K562 (cell line): ENCODE results near the gene DBNDD1. TPM values are rescaled to one million over a fixed set of nuclear protein-coding genes. Genes with fewer than 3 reads are reported as not detected.

Source experiments
- HDAC3 ChIP-seq: fragments of 450-650 bp; IDR thresholded peaks from 2 replicates; pipeline ENCODE4 v1.6.1; 2018; ENCODE audit warnings: borderline replicate concordance, mild to moderate bottlenecking, moderate library complexity; ENCODE audit not compliant: partially characterized antibody
- RCOR1 ChIP-seq, 2 experiments: IDR thresholded peaks; 2 replicates each; pipeline ENCODE4 v1.6.1; 2012; ENCODE audit warnings: low read depth in 2 of 2, low read length in 2 of 2, borderline replicate concordance in 1 of 2, improper control_type of control experiment in 1 of 2
- WHSC1 ChIP-seq: IDR thresholded peaks from one replicate; pipeline ENCODE4 v1.6.1; 2012; ENCODE audit warnings: low read length, control low read depth, inconsistent platforms
- ZKSCAN1 ChIP-seq: fragments of 150-350 bp; IDR thresholded peaks from 2 replicates; pipeline ENCODE4 v1.6.1; 2016; ENCODE audit warnings: low read depth, low read length
- ZNF41 ChIP-seq: fragments of 250-450 bp; sonication (Bioruptor Pico); conservative IDR thresholded peaks from 2 replicates; pipeline ENCODE4 v1.4.0; 2020; ENCODE audit warnings: mild to moderate bottlenecking
- ZNF583 ChIP-seq: fragments of 250-450 bp; sonication (Bioruptor Pico); IDR thresholded peaks from 2 replicates; pipeline ENCODE4 v1.4.0; 2020
- ZNF77 ChIP-seq: fragments of 250-450 bp; sonication (Bioruptor Pico); IDR thresholded peaks from 2 replicates; pipeline ENCODE4 v1.5.0; 2020
- polyA plus RNA-seq, 8 experiments: library from polyadenylated mRNA; depleted of rRNA in 4 of 8; stranded (reverse) in 5 of 8; unstranded in 3 of 8; fragments of >200 nt; fragmentation: Nextera tagmentation in 2 of 8; fragmentation: Illumina TruSeq in 1 of 8; extraction: Ambion mirVana in 2 of 8; extraction: Trizol in 1 of 8; gene quantifications; 2 replicates each; pipeline versions ENCODE4 v1.2.1 to v1.2.3, GENCODE V29; 2011 to 2014; ENCODE audit warnings: inconsistent platforms in 1 of 8, missing spikeins in 1 of 8
- total RNA-seq, 7 experiments: library from RNA; depleted of rRNA in 6 of 7; stranded (reverse); fragments of >200 nt in 6 of 7; fragmentation: Illumina TruSeq in 2 of 7; extraction: Trizol in 2 of 7; gene quantifications; 2 replicates each; pipeline versions ENCODE4 v1.2.1 to v1.2.3, GENCODE V29; 2011 to 2021; ENCODE audit warnings: low replicate concordance in 1 of 7
- TF ChIP-seq, protein P1 (sequence below), 2 experiments: fragments of 450-650 bp; formaldehyde crosslinking in 1 of 2; IDR thresholded peaks; 2 replicates each; pipeline versions ENCODE4 v1.4.0 to v1.6.1; 2014 to 2020; ENCODE audit warnings: mild to moderate bottlenecking in 2 of 2, borderline replicate concordance in 1 of 2, low read depth in 1 of 2
- TF ChIP-seq, protein P2 (sequence below): sonication (generic); formaldehyde crosslinking; IDR thresholded peaks from 2 replicates; pipeline ENCODE4 v1.8.1; 2023; ENCODE audit warnings: missing genetic modification reagents, mild to moderate bottlenecking, borderline replicate concordance
- TF ChIP-seq, protein P3 (sequence below): fragments of 250-450 bp; sonication (Bioruptor Pico); IDR thresholded peaks from 2 replicates; pipeline ENCODE4 v1.4.0; 2020

The DBNDD1 gene
- total and polyA plus RNA-seq, 9 of the 15 experiments (the other 6 are each of a cell fraction or from before 2014, with no cell fraction given), result 0.55 to 13.0 (median 5.8) TPM

DNA sequence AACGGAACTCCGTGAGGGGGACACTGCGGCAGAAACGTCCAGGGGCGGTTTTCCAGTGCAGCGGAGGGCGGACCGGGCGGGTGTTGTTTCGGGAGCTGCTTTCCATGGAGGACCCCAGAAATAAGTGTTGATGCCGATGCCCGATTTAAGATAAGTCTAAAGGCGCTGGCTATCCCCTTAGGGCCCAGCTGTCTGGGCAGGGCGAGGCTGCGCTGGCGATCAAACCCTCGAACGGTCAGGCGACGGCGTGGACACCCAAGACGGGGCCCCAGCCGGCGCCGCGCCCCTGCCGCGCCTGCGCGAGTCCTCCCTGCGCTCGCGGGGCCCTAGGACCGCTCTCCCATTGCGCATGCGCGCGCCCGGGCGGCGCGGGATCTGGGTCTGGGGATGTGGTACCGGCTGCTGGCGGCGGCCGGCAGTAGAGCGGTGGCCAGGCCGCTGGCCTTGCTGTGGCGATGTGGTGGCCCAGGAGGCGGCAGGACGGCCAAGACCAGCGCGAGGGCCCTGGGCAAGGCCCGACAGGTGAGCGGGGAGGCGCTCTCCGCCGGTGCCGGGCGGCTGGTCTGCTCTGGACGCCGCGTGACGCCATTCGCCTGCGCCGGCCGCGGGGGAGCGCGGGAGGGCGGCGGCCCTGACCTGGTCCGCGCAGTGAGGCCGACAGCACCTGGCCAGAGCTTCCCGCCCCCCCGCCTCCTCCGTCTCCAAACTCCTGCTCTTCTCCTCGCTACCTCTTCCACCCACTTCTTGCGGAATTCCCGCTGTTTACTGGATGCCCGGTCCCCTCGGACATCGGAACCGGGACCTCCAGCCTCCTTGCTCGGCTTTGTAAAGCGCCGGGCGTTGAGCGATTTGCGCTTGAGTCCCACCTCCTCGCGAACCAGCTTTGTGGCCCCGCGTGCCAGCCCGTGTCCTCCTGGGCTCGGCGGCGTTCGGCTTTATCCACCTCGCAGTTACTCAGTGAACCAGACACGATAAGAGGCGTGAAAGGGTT, 46.7 kb downstream of the DBNDD1 start (continued):
- TF ChIP-seq, protein P1, sequence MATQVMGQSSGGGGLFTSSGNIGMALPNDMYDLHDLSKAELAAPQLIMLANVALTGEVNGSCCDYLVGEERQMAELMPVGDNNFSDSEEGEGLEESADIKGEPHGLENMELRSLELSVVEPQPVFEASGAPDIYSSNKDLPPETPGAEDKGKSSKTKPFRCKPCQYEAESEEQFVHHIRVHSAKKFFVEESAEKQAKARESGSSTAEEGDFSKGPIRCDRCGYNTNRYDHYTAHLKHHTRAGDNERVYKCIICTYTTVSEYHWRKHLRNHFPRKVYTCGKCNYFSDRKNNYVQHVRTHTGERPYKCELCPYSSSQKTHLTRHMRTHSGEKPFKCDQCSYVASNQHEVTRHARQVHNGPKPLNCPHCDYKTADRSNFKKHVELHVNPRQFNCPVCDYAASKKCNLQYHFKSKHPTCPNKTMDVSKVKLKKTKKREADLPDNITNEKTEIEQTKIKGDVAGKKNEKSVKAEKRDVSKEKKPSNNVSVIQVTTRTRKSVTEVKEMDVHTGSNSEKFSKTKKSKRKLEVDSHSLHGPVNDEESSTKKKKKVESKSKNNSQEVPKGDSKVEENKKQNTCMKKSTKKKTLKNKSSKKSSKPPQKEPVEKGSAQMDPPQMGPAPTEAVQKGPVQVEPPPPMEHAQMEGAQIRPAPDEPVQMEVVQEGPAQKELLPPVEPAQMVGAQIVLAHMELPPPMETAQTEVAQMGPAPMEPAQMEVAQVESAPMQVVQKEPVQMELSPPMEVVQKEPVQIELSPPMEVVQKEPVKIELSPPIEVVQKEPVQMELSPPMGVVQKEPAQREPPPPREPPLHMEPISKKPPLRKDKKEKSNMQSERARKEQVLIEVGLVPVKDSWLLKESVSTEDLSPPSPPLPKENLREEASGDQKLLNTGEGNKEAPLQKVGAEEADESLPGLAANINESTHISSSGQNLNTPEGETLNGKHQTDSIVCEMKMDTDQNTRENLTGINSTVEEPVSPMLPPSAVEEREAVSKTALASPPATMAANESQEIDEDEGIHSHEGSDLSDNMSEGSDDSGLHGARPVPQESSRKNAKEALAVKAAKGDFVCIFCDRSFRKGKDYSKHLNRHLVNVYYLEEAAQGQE (IDR thresholded peaks at IDR 0.05; ENCODE audit: borderline replicate concordance), result peak; percentile 87
- TF ChIP-seq, protein P1 (CRISPR knock-in tag; IDR thresholded peaks at IDR 0.05; ENCODE audit: low read depth), result peak; percentile 75; the same call in 1 of the 2 replicates
- TF ChIP-seq, protein P2, sequence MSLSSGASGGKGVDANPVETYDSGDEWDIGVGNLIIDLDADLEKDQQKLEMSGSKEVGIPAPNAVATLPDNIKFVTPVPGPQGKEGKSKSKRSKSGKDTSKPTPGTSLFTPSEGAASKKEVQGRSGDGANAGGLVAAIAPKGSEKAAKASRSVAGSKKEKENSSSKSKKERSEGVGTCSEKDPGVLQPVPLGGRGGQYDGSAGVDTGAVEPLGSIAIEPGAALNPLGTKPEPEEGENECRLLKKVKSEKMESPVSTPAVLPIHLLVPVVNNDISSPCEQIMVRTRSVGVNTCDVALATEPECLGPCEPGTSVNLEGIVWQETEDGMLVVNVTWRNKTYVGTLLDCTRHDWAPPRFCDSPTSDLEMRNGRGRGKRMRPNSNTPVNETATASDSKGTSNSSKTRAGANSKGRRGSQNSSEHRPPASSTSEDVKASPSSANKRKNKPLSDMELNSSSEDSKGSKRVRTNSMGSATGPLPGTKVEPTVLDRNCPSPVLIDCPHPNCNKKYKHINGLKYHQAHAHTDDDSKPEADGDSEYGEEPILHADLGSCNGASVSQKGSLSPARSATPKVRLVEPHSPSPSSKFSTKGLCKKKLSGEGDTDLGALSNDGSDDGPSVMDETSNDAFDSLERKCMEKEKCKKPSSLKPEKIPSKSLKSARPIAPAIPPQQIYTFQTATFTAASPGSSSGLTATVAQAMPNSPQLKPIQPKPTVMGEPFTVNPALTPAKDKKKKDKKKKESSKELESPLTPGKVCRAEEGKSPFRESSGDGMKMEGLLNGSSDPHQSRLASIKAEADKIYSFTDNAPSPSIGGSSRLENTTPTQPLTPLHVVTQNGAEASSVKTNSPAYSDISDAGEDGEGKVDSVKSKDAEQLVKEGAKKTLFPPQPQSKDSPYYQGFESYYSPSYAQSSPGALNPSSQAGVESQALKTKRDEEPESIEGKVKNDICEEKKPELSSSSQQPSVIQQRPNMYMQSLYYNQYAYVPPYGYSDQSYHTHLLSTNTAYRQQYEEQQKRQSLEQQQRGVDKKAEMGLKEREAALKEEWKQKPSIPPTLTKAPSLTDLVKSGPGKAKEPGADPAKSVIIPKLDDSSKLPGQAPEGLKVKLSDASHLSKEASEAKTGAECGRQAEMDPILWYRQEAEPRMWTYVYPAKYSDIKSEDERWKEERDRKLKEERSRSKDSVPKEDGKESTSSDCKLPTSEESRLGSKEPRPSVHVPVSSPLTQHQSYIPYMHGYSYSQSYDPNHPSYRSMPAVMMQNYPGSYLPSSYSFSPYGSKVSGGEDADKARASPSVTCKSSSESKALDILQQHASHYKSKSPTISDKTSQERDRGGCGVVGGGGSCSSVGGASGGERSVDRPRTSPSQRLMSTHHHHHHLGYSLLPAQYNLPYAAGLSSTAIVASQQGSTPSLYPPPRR (CRISPR knock-in tag), result 0 out of 2 replicates have a peak, but pooled peaks have one; percentile 18
- TF ChIP-seq ZKSCAN1, result peak; percentile 62
- no peak for TF ChIP-seq WHSC1
- TF ChIP-seq ZNF77 (CRISPR knock-in tag), result no peak
- TF ChIP-seq ZNF41 (CRISPR knock-in tag), result no peak
- TF ChIP-seq, protein P3, sequence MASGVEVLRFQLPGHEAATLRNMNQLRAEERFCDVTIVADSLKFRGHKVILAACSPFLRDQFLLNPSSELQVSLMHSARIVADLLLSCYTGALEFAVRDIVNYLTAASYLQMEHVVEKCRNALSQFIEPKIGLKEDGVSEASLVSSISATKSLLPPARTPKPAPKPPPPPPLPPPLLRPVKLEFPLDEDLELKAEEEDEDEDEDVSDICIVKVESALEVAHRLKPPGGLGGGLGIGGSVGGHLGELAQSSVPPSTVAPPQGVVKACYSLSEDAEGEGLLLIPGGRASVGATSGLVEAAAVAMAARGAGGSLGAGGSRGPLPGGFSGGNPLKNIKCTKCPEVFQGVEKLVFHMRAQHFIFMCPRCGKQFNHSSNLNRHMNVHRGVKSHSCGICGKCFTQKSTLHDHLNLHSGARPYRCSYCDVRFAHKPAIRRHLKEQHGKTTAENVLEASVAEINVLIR (CRISPR knock-in tag), result peak; percentile 93
- TF ChIP-seq HDAC3, result no peak
- TF ChIP-seq RCOR1 (IDR thresholded peaks at IDR 0.05; ENCODE audit: borderline replicate concordance in 1 of 2, low read depth in 2 of 2, low read length in 2 of 2), result 0 out of 4 replicates have a peak, but pooled peaks of 1 of the 2 experiments have one; percentile 31
- TF ChIP-seq ZNF583 (CRISPR knock-in tag), result no peak
